ENCODE results near the gene MCOLN2.
"Not testable (repeated sequence)": the region's sequence is repeated elsewhere in the genome, so short reads cannot be mapped to it uniquely, and the experiment has no call there.

Gene MCOLN2

GRCh38 chr1:84939761-84940160, 57.2 kb downstream of the MCOLN2 start:
- DNase-seq = no peak

GRCh38 chr1:84939151-84939550, 57.8 kb downstream of the MCOLN2 start:
- no peak for DNase-seq

GRCh38 chr1:84936116-84936810, 60.6 kb downstream of the MCOLN2 start:
- no peak for DNase-seq

GRCh38 chr1:84933011-84933611, 63.8 kb downstream of the MCOLN2 start:
- DNase-seq = no peak

- DNase-seq = no peak
These were observed 66.1 kb downstream of the MCOLN2 start for GRCh38 chr1:84930831-84931230.

GRCh38 chr1:84930329-84930728, 66.6 kb downstream of the MCOLN2 start:
- no peak for DNase-seq

GRCh38 chr1:84929581-84929980, 67.3 kb downstream of the MCOLN2 start:
- no peak for DNase-seq

GRCh38 chr1:84928979-84929378, 67.9 kb downstream of the MCOLN2 start:
- no peak for DNase-seq

- no peak for DNase-seq
These were observed 73.6 kb downstream of the MCOLN2 start for GRCh38 chr1:84923317-84923716.

- no peak for DNase-seq
These were observed 76.8 kb downstream of the MCOLN2 start for GRCh38 chr1:84920159-84920558.

- DNase-seq = no peak
These were observed 77.4 kb downstream of the MCOLN2 start for GRCh38 chr1:84919461-84919970.

GRCh38 chr1:84918726-84919336, 78.1 kb downstream of the MCOLN2 start:
- no peak for DNase-seq

- no peak for DNase-seq
These were observed 80.0 kb downstream of the MCOLN2 start for GRCh38 chr1:84916897-84917296.

- no peak for DNase-seq
These were observed 83.4 kb downstream of the MCOLN2 start for GRCh38 chr1:84913555-84913892.

- no peak for DNase-seq
These were observed 84.0 kb downstream of the MCOLN2 start for GRCh38 chr1:84912726-84913554.

GRCh38 chr1:84908746-84909464, 88.0 kb downstream of the MCOLN2 start:
- not testable (repeated sequence) for DNase-seq

GRCh38 chr1:84907095-84907827, 89.7 kb downstream of the MCOLN2 start:
- DNase-seq = no peak

- DNase-seq = not testable (repeated sequence)
These were observed 94.2 kb downstream of the MCOLN2 start for GRCh38 chr1:84902727-84903126.

GRCh38 chr1:84899969-84900368, 96.9 kb downstream of the MCOLN2 start:
- no peak for DNase-seq

- no peak for DNase-seq
These were observed 100.6 kb downstream of the MCOLN2 start for GRCh38 chr1:84896279-84896678.

GRCh38 chr1:84892705-84893618, 104.0 kb downstream of the MCOLN2 start, which contains the start of gene LPAR3:
Gene LPAR3, minus strand, starts transcription at chr1:84893206. Its CDS starts 27,086 bp downstream, at chr1:84866120.
- DNase-seq = peak; percentile 40
